GM12878 (cell line): ENCODE results near the gene DNASE1L1. TPM values are rescaled to one million over a fixed set of nuclear protein-coding genes. Genes with fewer than 3 reads are reported as not detected.

Source experiments
- MYC ChIP-seq: IDR thresholded peaks from 2 replicates; pipeline ENCODE4 v1.6.1; 2011; ENCODE audit warnings: mild to moderate bottlenecking, low read length, moderate library complexity, inconsistent platforms; ENCODE audit not compliant: insufficient read depth, insufficient replicate concordance, insufficient read length, severe bottlenecking
- NRF1 ChIP-seq: conservative IDR thresholded peaks from 2 replicates; pipeline ENCODE4 v1.6.1; 2011; ENCODE audit warnings: mild to moderate bottlenecking, low read depth, low read length, improper control_type of control experiment
- RAD21 ChIP-seq: IDR thresholded peaks from 2 replicates; pipeline ENCODE4 v1.6.1; 2011; ENCODE audit warnings: mild to moderate bottlenecking, low read depth, low read length, moderate library complexity; ENCODE audit not compliant: insufficient read depth
- SIN3A ChIP-seq: IDR thresholded peaks from 2 replicates; pipeline ENCODE4 v1.6.1; 2012; ENCODE audit warnings: low read depth, low read length, improper control_type of control experiment
- SREBF2 ChIP-seq: IDR thresholded peaks from 2 replicates; pipeline ENCODE4 v1.6.1; 2012; ENCODE audit warnings: mild to moderate bottlenecking, low read length
- polyA plus RNA-seq, 11 experiments: library from polyadenylated mRNA; depleted of rRNA in 4 of 11; unstranded in 6 of 11; stranded (reverse) in 5 of 11; fragments of >200 nt; fragmentation: Nextera tagmentation in 4 of 11; fragmentation: Illumina TruSeq in 1 of 11; extraction: Ambion mirVana in 4 of 11; extraction: Trizol in 1 of 11; gene quantifications; 1 replicate in 1 of 11; 2 replicates in 10 of 11; pipeline versions ENCODE4 v1.2.1 to v1.2.3, GENCODE V29; 2011 to 2016; ENCODE audit warnings: inconsistent platforms in 2 of 11, missing spikeins in 2 of 11, low read depth in 1 of 11
- total RNA-seq, 4 experiments: library from RNA; depleted of rRNA in 3 of 4; stranded (reverse); fragments of >200 nt in 3 of 4; fragmentation: Illumina TruSeq in 1 of 4; extraction: Trizol in 1 of 4; gene quantifications; 2 replicates each; pipeline versions ENCODE4 v1.2.1 to v1.2.3, GENCODE V29; 2013 to 2021
- TF ChIP-seq, protein P1 (sequence below): IDR thresholded peaks from 2 replicates; pipeline ENCODE4 v1.6.1; 2012; ENCODE audit warnings: improper control_type of control experiment, low read depth, low read length; ENCODE audit not compliant: insufficient replicate concordance
- TF ChIP-seq, protein P2 (sequence below): IDR thresholded peaks from 2 replicates; pipeline ENCODE4 v1.6.1; 2011; ENCODE audit warnings: borderline replicate concordance, low read depth, mild to moderate bottlenecking, moderate library complexity, mixed read lengths, low read length; ENCODE audit not compliant: insufficient read depth; ENCODE audit errors: extremely low read length
- TF ChIP-seq, protein P3 (sequence below): fragments of 450-650 bp; formaldehyde crosslinking; IDR thresholded peaks from 2 replicates; pipeline ENCODE4 v1.5.0; 2022; ENCODE audit warnings: mild to moderate bottlenecking, missing genetic modification characterization
- TF ChIP-seq, protein P4 (sequence below): IDR thresholded peaks from 2 replicates; pipeline ENCODE4 v1.6.1; 2012; ENCODE audit warnings: low read depth, low read length, improper control_type of control experiment
- TF ChIP-seq, protein P5 (sequence below): fragments of 450-650 bp; IDR thresholded peaks from 2 replicates; pipeline ENCODE4 v1.6.1; 2018; ENCODE audit warnings: mild to moderate bottlenecking, low read depth, moderate library complexity; ENCODE audit not compliant: partially characterized antibody

Gene DNASE1L1
- total and polyA plus RNA-seq, 10 of the 15 experiments (the other 5 are each of a cell fraction or from before 2014, with no cell fraction given), result 0.60 to 22.7 (median 6.8) TPM

DNA sequence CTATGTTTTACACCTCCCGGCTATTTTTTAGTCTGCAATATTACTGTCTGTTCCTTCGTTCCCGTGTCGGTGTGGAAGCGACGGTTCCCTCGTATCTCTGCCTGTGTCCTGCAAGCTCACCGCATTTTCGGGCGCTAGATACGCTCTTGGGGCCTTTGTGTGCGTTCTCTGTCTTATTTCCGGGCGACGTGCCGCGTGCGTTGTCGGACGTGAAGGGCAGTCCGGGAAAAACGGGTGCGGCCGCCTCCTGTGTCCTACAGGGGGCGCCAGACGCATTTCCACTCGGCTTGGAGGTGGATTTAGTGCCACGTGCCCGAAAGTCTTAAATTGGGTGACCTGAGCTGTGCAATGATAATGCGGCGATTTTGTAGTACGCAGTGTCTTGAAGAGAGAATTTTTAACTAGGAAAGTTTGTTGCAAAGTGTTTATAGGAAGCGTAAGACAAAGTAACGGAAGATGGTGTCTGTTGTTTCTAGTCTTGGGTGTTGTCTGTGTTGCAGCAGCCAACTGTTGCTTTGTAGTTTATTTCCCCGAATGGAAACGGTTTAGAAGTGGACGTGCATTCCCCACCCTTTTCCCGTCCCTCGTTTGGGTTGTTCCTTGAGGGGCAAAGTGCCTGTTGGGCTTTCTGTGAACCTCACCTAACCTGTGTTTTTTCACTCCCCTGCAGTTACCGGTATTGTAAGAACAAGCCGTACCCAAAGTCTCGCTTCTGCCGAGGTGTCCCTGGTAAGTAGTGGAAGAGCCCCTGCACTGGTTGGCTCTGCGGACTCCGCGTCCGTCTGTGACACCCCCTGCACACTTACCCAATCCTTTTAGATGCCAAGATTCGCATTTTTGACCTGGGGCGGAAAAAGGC is 10.2 kb downstream of the DNASE1L1 start (continued):
- TF ChIP-seq, protein P1, sequence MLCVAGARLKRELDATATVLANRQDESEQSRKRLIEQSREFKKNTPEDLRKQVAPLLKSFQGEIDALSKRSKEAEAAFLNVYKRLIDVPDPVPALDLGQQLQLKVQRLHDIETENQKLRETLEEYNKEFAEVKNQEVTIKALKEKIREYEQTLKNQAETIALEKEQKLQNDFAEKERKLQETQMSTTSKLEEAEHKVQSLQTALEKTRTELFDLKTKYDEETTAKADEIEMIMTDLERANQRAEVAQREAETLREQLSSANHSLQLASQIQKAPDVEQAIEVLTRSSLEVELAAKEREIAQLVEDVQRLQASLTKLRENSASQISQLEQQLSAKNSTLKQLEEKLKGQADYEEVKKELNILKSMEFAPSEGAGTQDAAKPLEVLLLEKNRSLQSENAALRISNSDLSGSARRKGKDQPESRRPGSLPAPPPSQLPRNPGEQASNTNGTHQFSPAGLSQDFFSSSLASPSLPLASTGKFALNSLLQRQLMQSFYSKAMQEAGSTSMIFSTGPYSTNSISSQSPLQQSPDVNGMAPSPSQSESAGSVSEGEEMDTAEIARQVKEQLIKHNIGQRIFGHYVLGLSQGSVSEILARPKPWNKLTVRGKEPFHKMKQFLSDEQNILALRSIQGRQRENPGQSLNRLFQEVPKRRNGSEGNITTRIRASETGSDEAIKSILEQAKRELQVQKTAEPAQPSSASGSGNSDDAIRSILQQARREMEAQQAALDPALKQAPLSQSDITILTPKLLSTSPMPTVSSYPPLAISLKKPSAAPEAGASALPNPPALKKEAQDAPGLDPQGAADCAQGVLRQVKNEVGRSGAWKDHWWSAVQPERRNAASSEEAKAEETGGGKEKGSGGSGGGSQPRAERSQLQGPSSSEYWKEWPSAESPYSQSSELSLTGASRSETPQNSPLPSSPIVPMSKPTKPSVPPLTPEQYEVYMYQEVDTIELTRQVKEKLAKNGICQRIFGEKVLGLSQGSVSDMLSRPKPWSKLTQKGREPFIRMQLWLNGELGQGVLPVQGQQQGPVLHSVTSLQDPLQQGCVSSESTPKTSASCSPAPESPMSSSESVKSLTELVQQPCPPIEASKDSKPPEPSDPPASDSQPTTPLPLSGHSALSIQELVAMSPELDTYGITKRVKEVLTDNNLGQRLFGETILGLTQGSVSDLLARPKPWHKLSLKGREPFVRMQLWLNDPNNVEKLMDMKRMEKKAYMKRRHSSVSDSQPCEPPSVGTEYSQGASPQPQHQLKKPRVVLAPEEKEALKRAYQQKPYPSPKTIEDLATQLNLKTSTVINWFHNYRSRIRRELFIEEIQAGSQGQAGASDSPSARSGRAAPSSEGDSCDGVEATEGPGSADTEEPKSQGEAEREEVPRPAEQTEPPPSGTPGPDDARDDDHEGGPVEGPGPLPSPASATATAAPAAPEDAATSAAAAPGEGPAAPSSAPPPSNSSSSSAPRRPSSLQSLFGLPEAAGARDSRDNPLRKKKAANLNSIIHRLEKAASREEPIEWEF, result no peak
- 0 out of 2 replicates have a peak, but pooled peaks have one; percentile 13 for TF ChIP-seq RAD21
- TF ChIP-seq, protein P2, sequence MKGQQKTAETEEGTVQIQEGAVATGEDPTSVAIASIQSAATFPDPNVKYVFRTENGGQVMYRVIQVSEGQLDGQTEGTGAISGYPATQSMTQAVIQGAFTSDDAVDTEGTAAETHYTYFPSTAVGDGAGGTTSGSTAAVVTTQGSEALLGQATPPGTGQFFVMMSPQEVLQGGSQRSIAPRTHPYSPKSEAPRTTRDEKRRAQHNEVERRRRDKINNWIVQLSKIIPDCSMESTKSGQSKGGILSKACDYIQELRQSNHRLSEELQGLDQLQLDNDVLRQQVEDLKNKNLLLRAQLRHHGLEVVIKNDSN, result peak; percentile 50
- TF ChIP-seq, protein P3, sequence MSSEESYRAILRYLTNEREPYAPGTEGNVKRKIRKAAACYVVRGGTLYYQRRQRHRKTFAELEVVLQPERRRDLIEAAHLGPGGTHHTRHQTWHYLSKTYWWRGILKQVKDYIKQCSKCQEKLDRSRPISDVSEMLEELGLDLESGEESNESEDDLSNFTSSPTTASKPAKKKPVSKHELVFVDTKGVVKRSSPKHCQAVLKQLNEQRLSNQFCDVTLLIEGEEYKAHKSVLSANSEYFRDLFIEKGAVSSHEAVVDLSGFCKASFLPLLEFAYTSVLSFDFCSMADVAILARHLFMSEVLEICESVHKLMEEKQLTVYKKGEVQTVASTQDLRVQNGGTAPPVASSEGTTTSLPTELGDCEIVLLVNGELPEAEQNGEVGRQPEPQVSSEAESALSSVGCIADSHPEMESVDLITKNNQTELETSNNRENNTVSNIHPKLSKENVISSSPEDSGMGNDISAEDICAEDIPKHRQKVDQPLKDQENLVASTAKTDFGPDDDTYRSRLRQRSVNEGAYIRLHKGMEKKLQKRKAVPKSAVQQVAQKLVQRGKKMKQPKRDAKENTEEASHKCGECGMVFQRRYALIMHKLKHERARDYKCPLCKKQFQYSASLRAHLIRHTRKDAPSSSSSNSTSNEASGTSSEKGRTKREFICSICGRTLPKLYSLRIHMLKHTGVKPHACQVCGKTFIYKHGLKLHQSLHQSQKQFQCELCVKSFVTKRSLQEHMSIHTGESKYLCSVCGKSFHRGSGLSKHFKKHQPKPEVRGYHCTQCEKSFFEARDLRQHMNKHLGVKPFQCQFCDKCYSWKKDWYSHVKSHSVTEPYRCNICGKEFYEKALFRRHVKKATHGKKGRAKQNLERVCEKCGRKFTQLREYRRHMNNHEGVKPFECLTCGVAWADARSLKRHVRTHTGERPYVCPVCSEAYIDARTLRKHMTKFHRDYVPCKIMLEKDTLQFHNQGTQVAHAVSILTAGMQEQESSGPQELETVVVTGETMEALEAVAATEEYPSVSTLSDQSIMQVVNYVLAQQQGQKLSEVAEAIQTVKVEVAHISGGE (CRISPR knock-in tag), result no peak
- no peak for TF ChIP-seq SIN3A
- TF ChIP-seq MYC, result no peak
- no peak for TF ChIP-seq NRF1
- TF ChIP-seq, protein P4, sequence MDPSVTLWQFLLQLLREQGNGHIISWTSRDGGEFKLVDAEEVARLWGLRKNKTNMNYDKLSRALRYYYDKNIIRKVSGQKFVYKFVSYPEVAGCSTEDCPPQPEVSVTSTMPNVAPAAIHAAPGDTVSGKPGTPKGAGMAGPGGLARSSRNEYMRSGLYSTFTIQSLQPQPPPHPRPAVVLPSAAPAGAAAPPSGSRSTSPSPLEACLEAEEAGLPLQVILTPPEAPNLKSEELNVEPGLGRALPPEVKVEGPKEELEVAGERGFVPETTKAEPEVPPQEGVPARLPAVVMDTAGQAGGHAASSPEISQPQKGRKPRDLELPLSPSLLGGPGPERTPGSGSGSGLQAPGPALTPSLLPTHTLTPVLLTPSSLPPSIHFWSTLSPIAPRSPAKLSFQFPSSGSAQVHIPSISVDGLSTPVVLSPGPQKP, result no peak
- TF ChIP-seq, protein P5, sequence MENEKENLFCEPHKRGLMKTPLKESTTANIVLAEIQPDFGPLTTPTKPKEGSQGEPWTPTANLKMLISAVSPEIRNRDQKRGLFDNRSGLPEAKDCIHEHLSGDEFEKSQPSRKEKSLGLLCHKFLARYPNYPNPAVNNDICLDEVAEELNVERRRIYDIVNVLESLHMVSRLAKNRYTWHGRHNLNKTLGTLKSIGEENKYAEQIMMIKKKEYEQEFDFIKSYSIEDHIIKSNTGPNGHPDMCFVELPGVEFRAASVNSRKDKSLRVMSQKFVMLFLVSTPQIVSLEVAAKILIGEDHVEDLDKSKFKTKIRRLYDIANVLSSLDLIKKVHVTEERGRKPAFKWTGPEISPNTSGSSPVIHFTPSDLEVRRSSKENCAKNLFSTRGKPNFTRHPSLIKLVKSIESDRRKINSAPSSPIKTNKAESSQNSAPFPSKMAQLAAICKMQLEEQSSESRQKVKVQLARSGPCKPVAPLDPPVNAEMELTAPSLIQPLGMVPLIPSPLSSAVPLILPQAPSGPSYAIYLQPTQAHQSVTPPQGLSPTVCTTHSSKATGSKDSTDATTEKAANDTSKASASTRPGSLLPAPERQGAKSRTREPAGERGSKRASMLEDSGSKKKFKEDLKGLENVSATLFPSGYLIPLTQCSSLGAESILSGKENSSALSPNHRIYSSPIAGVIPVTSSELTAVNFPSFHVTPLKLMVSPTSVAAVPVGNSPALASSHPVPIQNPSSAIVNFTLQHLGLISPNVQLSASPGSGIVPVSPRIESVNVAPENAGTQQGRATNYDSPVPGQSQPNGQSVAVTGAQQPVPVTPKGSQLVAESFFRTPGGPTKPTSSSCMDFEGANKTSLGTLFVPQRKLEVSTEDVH, result no peak
- TF ChIP-seq SREBF2, result no peak
